Measurements from ENCODE around the gene UFD1. TPM values are rescaled to one million over a fixed set of nuclear protein-coding genes. Genes with fewer than 3 reads are reported as not detected.
A peak's percentile ranks its signal among the peaks of the same experiment; 100 is the strongest.

UFD1 gene
- total RNA-seq, 2 experiments from 2014 or later = 68.5 to 77.4 TPM

- no peaks in the 10 kb centered on the region for H3K9me3 Mint-ChIP-seq
- H3K27ac Mint-ChIP-seq = no peak overlapping the region
- Histone ChIP-seq H3K4me3 (ENCODE audit: low read length) (no peak overlapping the region), H3K9me3 (ENCODE audit: control insufficient read depth in 1 of 2, insufficient read depth in 1 of 2, low read length in 2 of 2) (no peaks in the 10 kb centered on the region), H3K36me3 (ENCODE audit: insufficient read depth, low read length) (peaks cover 48% of the 10 kb centered on the region), H3K27ac (ENCODE audit: low read depth in 1 of 2, low read length in 2 of 2) (no peak overlapping the region), H3K27me3 (ENCODE audit: control insufficient read depth in 1 of 2, insufficient read depth in 2 of 2, low read length in 2 of 2) (no peaks in the 10 kb centered on the region), H3K4me1 (ENCODE audit: insufficient read depth, low read length) (peaks cover 6% of the 10 kb centered on the region)
- no peak overlapping the region for H3K4me3 Mint-ChIP-seq
- CTCF ChIA-PET = no interaction called here
- no peak for TF ChIP-seq CTCF (IDR thresholded peaks at IDR 0.05)
- H3K36me3 Mint-ChIP-seq (ENCODE audit: low read depth) = peaks cover 53% of the 10 kb centered on the region
- no peaks in the 10 kb centered on the region for H3K27me3 Mint-ChIP-seq
- DNase-seq = peak in 1 of 14 experiments; percentile 15
- no peak for ATAC-seq (ENCODE audit: poor library complexity)
- intact Hi-C loops (cut with DNase I, micrococcal nuclease) = no loop called here
- POLR2A ChIA-PET = no interaction called here
- H3K4me1 Mint-ChIP-seq (ENCODE audit: low read depth) = peaks cover 32% of the 10 kb centered on the region
These were observed 67.9 kb downstream of the UFD1 start for GRCh38 chr22:19410941-19411689.

- no peak overlapping the region for H3K27ac Mint-ChIP-seq
- H3K4me1 ChIP-seq (ENCODE audit: insufficient read depth, low read length) = peaks cover 6% of the 10 kb centered on the region
- ChIA-PET POLR2A (no interaction called here), CTCF (no interaction called here)
- no peak overlapping the region for H3K4me3 ChIP-seq (ENCODE audit: low read length)
- H3K9me3 ChIP-seq (ENCODE audit: control insufficient read depth in 1 of 2, insufficient read depth in 1 of 2, low read length in 2 of 2) = no peaks in the 10 kb centered on the region
- ATAC-seq (ENCODE audit: poor library complexity) (no peak), DNase-seq (peak in 1 of 14 experiments; percentile 20)
- H3K4me3 Mint-ChIP-seq = no peak overlapping the region
- TF ChIP-seq CTCF (IDR thresholded peaks at IDR 0.05) = no peak
- H3K36me3 ChIP-seq (ENCODE audit: insufficient read depth, low read length) = peaks cover 65% of the 10 kb centered on the region
- no peaks in the 10 kb centered on the region for H3K27me3 Mint-ChIP-seq
- peaks cover 19% of the 10 kb centered on the region for H3K4me1 Mint-ChIP-seq (ENCODE audit: low read depth)
- no peaks in the 10 kb centered on the region for H3K27me3 ChIP-seq (ENCODE audit: control insufficient read depth in 1 of 2, insufficient read depth in 2 of 2, low read length in 2 of 2)
- peaks cover 74% of the 10 kb centered on the region for H3K36me3 Mint-ChIP-seq (ENCODE audit: low read depth)
- no peaks in the 10 kb centered on the region for H3K9me3 Mint-ChIP-seq
- intact Hi-C loops (cut with DNase I, micrococcal nuclease) = loop anchor here in 1 of 2 experiments (10.0 kb wide), 1 partner anchor 217 kb away; no protein-coding TSS in a partner anchor
- no peak overlapping the region for H3K27ac ChIP-seq (ENCODE audit: low read depth in 1 of 2, low read length in 2 of 2)
These were observed 71.1 kb downstream of the UFD1 start for GRCh38 chr22:19407649-19408606.

GRCh38 chr22:19406846-19407245, 72.1 kb downstream of the UFD1 start:
- Histone ChIP-seq H3K4me1 (ENCODE audit: insufficient read depth, low read length) (peaks cover 2% of the 10 kb centered on the region), H3K9me3 (ENCODE audit: control insufficient read depth in 1 of 2, insufficient read depth in 1 of 2, low read length in 2 of 2) (no peaks in the 10 kb centered on the region), H3K27ac (ENCODE audit: low read depth in 1 of 2, low read length in 2 of 2) (no peak overlapping the region), H3K36me3 (ENCODE audit: insufficient read depth, low read length) (peaks cover 67% of the 10 kb centered on the region), H3K27me3 (ENCODE audit: control insufficient read depth in 1 of 2, insufficient read depth in 2 of 2, low read length in 2 of 2) (no peaks in the 10 kb centered on the region), H3K4me3 (ENCODE audit: low read length) (no peak overlapping the region)
- no peak overlapping the region for H3K27ac Mint-ChIP-seq
- peaks cover 76% of the 10 kb centered on the region for H3K36me3 Mint-ChIP-seq (ENCODE audit: low read depth)
- POLR2A ChIA-PET = no interaction called here
- H3K27me3 Mint-ChIP-seq = no peaks in the 10 kb centered on the region
- CTCF ChIA-PET = no interaction called here
- H3K9me3 Mint-ChIP-seq = no peaks in the 10 kb centered on the region
- no peak for TF ChIP-seq CTCF (IDR thresholded peaks at IDR 0.05)
- peaks cover 9% of the 10 kb centered on the region for H3K4me1 Mint-ChIP-seq (ENCODE audit: low read depth)
- no peak for DNase-seq
- no peak for ATAC-seq (ENCODE audit: poor library complexity)
- intact Hi-C loops (cut with DNase I, micrococcal nuclease) = loop anchor here in 1 of 2 experiments (10.0 kb wide), 1 partner anchor 218 kb away; no protein-coding TSS in a partner anchor
- H3K4me3 Mint-ChIP-seq = no peak overlapping the region

Data from CD4-positive, alpha-beta T cell (primary cell).